K562 (cell line): ENCODE data around the gene RUNX1. TPM values are rescaled to one million over a fixed set of nuclear protein-coding genes. Genes with fewer than 3 reads are reported as not detected.

Experiments used
- ATAC-seq: fragments of 200-7000 bp; cut with Tn5 transposase; 3 replicates; pipeline ENCODE4 v1.9.1; 2020; ENCODE audit warnings: moderate library complexity
- BruUV-seq: library from RNA; stranded (reverse); fragments of 400-500 nt; replicated peaks from 2 replicates; lab custom pipeline; 2021; lab: Mats Ljungman, UMichigan
- CTCF ChIA-PET: fragments of 300-600 bp; formaldehyde crosslinking; extraction: SDS; loops from one replicate; lab custom pipeline; 2021; ENCODE audit warnings: low intra/inter-chr PET ratio; lab: Yijun Ruan, JAX
- POLR2A ChIA-PET: fragments of 300-600, 350-650 bp; sonication (Branson Sonifier 250); formaldehyde crosslinking; extraction: SDS; loops from one replicate; lab custom pipeline; 2021; ENCODE audit warnings: antibody characterized with exemption, inconsistent platforms; lab: Yijun Ruan, JAX
- DNase-seq, 4 experiments: peaks; one replicate each; pipeline versions ENCODE4 v3.0.0 to v3.0.0-alpha.2; 2011 to 2018; ENCODE audit warnings: low spot score in 3 of 4, mixed read lengths in 3 of 4; ENCODE audit errors: extremely low read depth in 1 of 4
- FAIRE-seq: peaks from 2 replicates; lab custom pipeline; 2011; peaks lifted over from hg19 to GRCh38; lab: Jason Lieb, UNC
- H2AFZ ChIP-seq: 2 replicates; pipeline ENCODE4 v1.6.0; 2011; ENCODE audit warnings: low read depth, low read length, control low read depth, inconsistent platforms
- H3K27ac ChIP-seq: fragments of 200-600 bp; 3 replicates; pipeline ENCODE4 v1.8.0; 2011; ENCODE audit warnings: low read depth, mild to moderate bottlenecking, control low read depth, inconsistent platforms, low read length, moderate library complexity, mixed read lengths; ENCODE audit errors: extremely low read depth
- H3K27me3 ChIP-seq, 2 experiments: fragments of 300-600 bp in 1 of 2; 2 replicates in 1 of 2; 3 replicates in 1 of 2; pipeline versions ENCODE4 v1.6.0 to v1.8.0; 2011; ENCODE audit warnings: inconsistent platforms in 2 of 2, low read length in 2 of 2, mild to moderate bottlenecking in 1 of 2, mixed read lengths in 1 of 2, moderate library complexity in 1 of 2; ENCODE audit not compliant: control insufficient read depth in 2 of 2, insufficient read depth in 2 of 2
- H3K36me3 ChIP-seq: fragments of 300-600 bp; 3 replicates; pipeline ENCODE4 v1.8.0; 2011; ENCODE audit warnings: mild to moderate bottlenecking, low read length, inconsistent platforms; ENCODE audit not compliant: control insufficient read depth, insufficient read depth
- H3K4me1 ChIP-seq, 2 experiments: fragments of 200-600 bp in 1 of 2; replicated peaks in 1 of 2; 2 replicates in 1 of 2; 3 replicates in 1 of 2; pipeline versions ENCODE4 v1.5.1 to v1.8.0; 2011; ENCODE audit warnings: inconsistent platforms in 2 of 2, low read length in 2 of 2, mild to moderate bottlenecking in 1 of 2, mixed read lengths in 1 of 2, moderate library complexity in 1 of 2; ENCODE audit not compliant: control insufficient read depth in 2 of 2, insufficient read depth in 2 of 2
- H3K4me2 ChIP-seq: 2 replicates; pipeline ENCODE4 v1.6.1; 2011; ENCODE audit warnings: low read length, control low read depth, inconsistent platforms, mixed read lengths; ENCODE audit not compliant: insufficient read depth
- H3K4me3 ChIP-seq: fragments of 200-600 bp; sonication (generic), shearing (Covaris generic); 2 replicates; pipeline ENCODE4 v1.5.1; 2016; ENCODE audit warnings: control low read depth, inconsistent platforms
- H3K79me2 ChIP-seq: fragments of 200-600 bp; 3 replicates; pipeline ENCODE4 v1.8.0; 2011; ENCODE audit warnings: low read length, inconsistent platforms; ENCODE audit not compliant: control insufficient read depth, insufficient read depth
- H3K9ac ChIP-seq, 2 experiments: 2 replicates each; pipeline versions ENCODE4 v1.6.0 to v1.6.1; 2011; ENCODE audit warnings: low read depth in 2 of 2, low read length in 2 of 2, control low read depth in 1 of 2, inconsistent platforms in 1 of 2, mild to moderate bottlenecking in 1 of 2, mixed read lengths in 1 of 2; ENCODE audit not compliant: insufficient read depth in 1 of 2
- H3K9me1 ChIP-seq: one replicate; pipeline ENCODE4 v1.6.0; 2011; ENCODE audit warnings: inconsistent platforms, mild to moderate bottlenecking, low read length, moderate library complexity; ENCODE audit not compliant: control insufficient read depth, insufficient read depth
- H3K9me3 ChIP-seq: replicated peaks from 2 replicates; pipeline ENCODE4 v1.5.1; 2011; ENCODE audit warnings: low read depth, low read length, inconsistent platforms; ENCODE audit not compliant: control insufficient read depth, insufficient read depth
- H4K20me1 ChIP-seq: replicated peaks from 2 replicates; pipeline ENCODE4 v1.6.1; 2011; ENCODE audit warnings: low read length, inconsistent platforms, mixed read lengths; ENCODE audit not compliant: control insufficient read depth, insufficient read depth
- ARNT ChIP-seq, 2 experiments: fragments of 450-650 bp; IDR thresholded peaks; 2 replicates each; pipeline ENCODE4 v1.6.1; 2016; ENCODE audit warnings: mild to moderate bottlenecking in 1 of 2
- CBX2 ChIP-seq: fragments of 200-600 bp; sonication (generic); IDR thresholded peaks from one replicate; pipeline ENCODE4 v1.6.1; 2012; ENCODE audit warnings: mild to moderate bottlenecking, low read length, inconsistent platforms; ENCODE audit not compliant: insufficient read depth, poor library complexity, severe bottlenecking
- CHCHD3 ChIP-seq: fragments of 250-450 bp; sonication (Bioruptor Pico); IDR thresholded peaks from 2 replicates; pipeline ENCODE4 v2.1.2; 2022; ENCODE audit warnings: mild to moderate bottlenecking
- CHD2 ChIP-seq: IDR thresholded peaks from 2 replicates; pipeline ENCODE4 v1.6.1; 2011; ENCODE audit warnings: low read depth, low read length
- E2F5 ChIP-seq: sonication (generic); formaldehyde crosslinking; IDR thresholded peaks from 2 replicates; pipeline ENCODE4 v1.8.0; 2022; ENCODE audit warnings: mild to moderate bottlenecking, missing genetic modification reagents
- FOS ChIP-seq: IDR thresholded peaks from 3 replicates; pipeline ENCODE4 v1.6.1; 2011; ENCODE audit not compliant: insufficient read length; ENCODE audit errors: extremely low read depth
- MCM5 ChIP-seq: fragments of 450-650 bp; IDR thresholded peaks from 2 replicates; pipeline ENCODE4 v1.6.1; 2016; ENCODE audit warnings: low read depth
- MNT ChIP-seq, 2 experiments: fragments of 450-650 bp; conservative IDR thresholded peaks; 2 replicates each; pipeline ENCODE4 v1.6.1; 2017; ENCODE audit warnings: mild to moderate bottlenecking in 2 of 2, moderate library complexity in 2 of 2
- SIN3A ChIP-seq, 2 experiments: fragments of 150-350 bp in 1 of 2; IDR thresholded peaks; 2 replicates each; pipeline ENCODE4 v1.6.1; 2011 to 2016; ENCODE audit warnings: borderline replicate concordance in 2 of 2, low read depth in 2 of 2, low read length in 2 of 2, mild to moderate bottlenecking in 2 of 2, moderate library complexity in 2 of 2; ENCODE audit not compliant: control insufficient read depth in 1 of 2
- TRIM28 ChIP-seq: fragments of 450-650 bp; IDR thresholded peaks from 2 replicates; pipeline ENCODE4 v1.6.1; 2017
- ZMIZ1 ChIP-seq, 2 experiments: fragments of 150-350 bp in 1 of 2; IDR thresholded peaks; 2 replicates each; pipeline ENCODE4 v1.6.1; 2012 to 2016; ENCODE audit warnings: low read depth in 2 of 2, low read length in 2 of 2, mild to moderate bottlenecking in 1 of 2, moderate library complexity in 1 of 2
- ZNF644 ChIP-seq: fragments of 200-800 bp; sonication (Bioruptor generic); IDR thresholded peaks from 2 replicates; pipeline ENCODE4 v1.6.1; 2016; ENCODE audit warnings: low read depth, missing genetic modification characterization, missing compliant biosample characterization
- ZNF830 ChIP-seq: fragments of 250-450 bp; sonication (Bioruptor Pico); IDR thresholded peaks from 2 replicates; pipeline ENCODE4 v1.5.0; 2021; ENCODE audit warnings: mild to moderate bottlenecking
- WGBS: fragments of 100-300 bp; shearing (Covaris generic); methylation state at CpG from one replicate; pipeline ENCODE4 v1.1.6; 2016; ENCODE audit warnings: low coverage, mixed read lengths; ENCODE audit not compliant: insufficient coverage; ENCODE audit errors: missing lambda C conversion rate; 5-methylcytosine and 5-hydroxymethylcytosine counted together
- in situ Hi-C: fragments of 300-500 bp; cut with MboI; formaldehyde crosslinking; loops from 4 replicates; pipeline ENCODE4 v1.15.0; 2018; ENCODE audit warnings: inconsistent platforms, mixed read lengths
- intact Hi-C: fragments of 100-400 bp; cut with micrococcal nuclease; formaldehyde crosslinking; loops from 2 replicates; pipeline ENCODE4 v1.14.2; 2022
- polyA plus RNA-seq, 8 experiments: library from polyadenylated mRNA; depleted of rRNA in 4 of 8; stranded (reverse) in 5 of 8; unstranded in 3 of 8; fragments of >200 nt; fragmentation: Nextera tagmentation in 2 of 8; fragmentation: Illumina TruSeq in 1 of 8; extraction: Ambion mirVana in 2 of 8; extraction: Trizol in 1 of 8; gene quantifications; 2 replicates each; pipeline versions ENCODE4 v1.2.1 to v1.2.3, GENCODE V29; 2011 to 2014; ENCODE audit warnings: inconsistent platforms in 1 of 8, missing spikeins in 1 of 8
- total RNA-seq, 7 experiments: library from RNA; depleted of rRNA in 6 of 7; stranded (reverse); fragments of >200 nt in 6 of 7; fragmentation: Illumina TruSeq in 2 of 7; extraction: Trizol in 2 of 7; gene quantifications; 2 replicates each; pipeline versions ENCODE4 v1.2.1 to v1.2.3, GENCODE V29; 2011 to 2021; ENCODE audit warnings: low replicate concordance in 1 of 7

RUNX1 gene
- total and polyA plus RNA-seq, 9 of the 15 experiments (the other 6 are each of a cell fraction or from before 2014, with no cell fraction given), result 2.2 to 68.6 (median 17.8) TPM

- Histone ChIP-seq H3K9me1 (no peaks in the 10 kb centered on the region), H3K36me3 (no peaks in the 10 kb centered on the region), H3K4me3 (no peak overlapping the region), H3K9ac (no peak overlapping the region), H2AFZ (no peak overlapping the region), H3K9me3 (no peaks in the 10 kb centered on the region), H3K4me1 (peaks cover 4 to 6% of the 10 kb centered on the region in 2 experiments; a peak in 3 of 5 replicates), H3K27me3 (peaks cover 8 to 36% of the 10 kb centered on the region in 2 experiments), H3K4me2 (no peak overlapping the region), H3K27ac (no peak overlapping the region), H3K79me2 (no peaks in the 10 kb centered on the region), H4K20me1 (no peaks in the 10 kb centered on the region)
- no peak for FAIRE-seq
- no peak for ATAC-seq
- no TSS peak for BruUV-seq
- ChIA-PET CTCF (interaction anchor here (0.6 to 3.0 kb wide), 5 partner anchors 567 to 1283 kb away, joined by 3 to 14 read pairs (median 8); no protein-coding TSS in a partner anchor), POLR2A (interaction anchor here (1.1 kb wide), 1 partner anchor 1095 kb away, joined by 3 read pairs; no protein-coding TSS in a partner anchor)
- intact Hi-C loops (loop anchor here (1.0 to 10.0 kb wide), 9 partner anchors 52 to 1284 kb away; no protein-coding TSS in a partner anchor), in situ Hi-C loops (loop anchor here (10.0 kb wide), 2 partner anchors 660 to 1100 kb away; no protein-coding TSS in a partner anchor)
- 0% methylated on average over 3 of the region's 3 CpGs for WGBS
- DNase-seq, result no peak
- no peak for TF ChIP-seq FOS
- TF ChIP-seq ARNT (IDR thresholded peaks at IDR 0.05), result no peak
- no peak for TF ChIP-seq MNT (conservative IDR thresholded peaks at IDR 0.05)
- no peak for TF ChIP-seq TRIM28
- TF ChIP-seq MCM5, result no peak
- no peak for TF ChIP-seq ZNF830 (CRISPR knock-in tag)
- TF ChIP-seq CHD2, result no peak
- no peak for TF ChIP-seq E2F5
- no peak for TF ChIP-seq CBX2
- TF ChIP-seq ZMIZ1 (IDR thresholded peaks at IDR 0.05; ENCODE audit: low read depth in 2 of 2, low read length in 2 of 2), result no peak
- TF ChIP-seq ZNF644 (tag), result no peak
- no peak for TF ChIP-seq CHCHD3 (CRISPR knock-in tag)
- no peak for TF ChIP-seq SIN3A (IDR thresholded peaks at IDR 0.05; ENCODE audit: borderline replicate concordance in 2 of 2, control insufficient read depth in 1 of 2, low read depth in 2 of 2, low read length in 2 of 2)
Measured at GRCh38 chr21:34744801-34745200, 304.3 kb downstream of the RUNX1 start.
